K562 (cell line): ENCODE measurements around the gene PRKCE. TPM values are rescaled to one million over a fixed set of nuclear protein-coding genes. Genes with fewer than 3 reads are reported as not detected.

Experiments used
- ATAC-seq: fragments of 200-7000 bp; cut with Tn5 transposase; 3 replicates; pipeline ENCODE4 v1.9.1; 2020; ENCODE audit warnings: moderate library complexity
- BruUV-seq: library from RNA; stranded (reverse); fragments of 400-500 nt; replicated peaks from 2 replicates; lab custom pipeline; 2021; lab: Mats Ljungman, UMichigan
- CTCF ChIA-PET: fragments of 300-600 bp; formaldehyde crosslinking; extraction: SDS; loops from one replicate; lab custom pipeline; 2021; ENCODE audit warnings: low intra/inter-chr PET ratio; lab: Yijun Ruan, JAX
- POLR2A ChIA-PET: fragments of 300-600, 350-650 bp; sonication (Branson Sonifier 250); formaldehyde crosslinking; extraction: SDS; loops from one replicate; lab custom pipeline; 2021; ENCODE audit warnings: antibody characterized with exemption, inconsistent platforms; lab: Yijun Ruan, JAX
- DNase-seq, 4 experiments: peaks; one replicate each; pipeline versions ENCODE4 v3.0.0 to v3.0.0-alpha.2; 2011 to 2018; ENCODE audit warnings: low spot score in 3 of 4, mixed read lengths in 3 of 4; ENCODE audit errors: extremely low read depth in 1 of 4
- FAIRE-seq: peaks from 2 replicates; lab custom pipeline; 2011; peaks lifted over from hg19 to GRCh38; lab: Jason Lieb, UNC
- H2AFZ ChIP-seq: 2 replicates; pipeline ENCODE4 v1.6.0; 2011; ENCODE audit warnings: low read depth, low read length, control low read depth, inconsistent platforms
- H3K27ac ChIP-seq: fragments of 200-600 bp; 3 replicates; pipeline ENCODE4 v1.8.0; 2011; ENCODE audit warnings: low read depth, mild to moderate bottlenecking, control low read depth, inconsistent platforms, low read length, moderate library complexity, mixed read lengths; ENCODE audit errors: extremely low read depth
- H3K27me3 ChIP-seq, 2 experiments: fragments of 300-600 bp in 1 of 2; 2 replicates in 1 of 2; 3 replicates in 1 of 2; pipeline versions ENCODE4 v1.6.0 to v1.8.0; 2011; ENCODE audit warnings: inconsistent platforms in 2 of 2, low read length in 2 of 2, mild to moderate bottlenecking in 1 of 2, mixed read lengths in 1 of 2, moderate library complexity in 1 of 2; ENCODE audit not compliant: control insufficient read depth in 2 of 2, insufficient read depth in 2 of 2
- H3K36me3 ChIP-seq: fragments of 300-600 bp; 3 replicates; pipeline ENCODE4 v1.8.0; 2011; ENCODE audit warnings: mild to moderate bottlenecking, low read length, inconsistent platforms; ENCODE audit not compliant: control insufficient read depth, insufficient read depth
- H3K4me1 ChIP-seq, 2 experiments: fragments of 200-600 bp in 1 of 2; replicated peaks in 1 of 2; 2 replicates in 1 of 2; 3 replicates in 1 of 2; pipeline versions ENCODE4 v1.5.1 to v1.8.0; 2011; ENCODE audit warnings: inconsistent platforms in 2 of 2, low read length in 2 of 2, mild to moderate bottlenecking in 1 of 2, mixed read lengths in 1 of 2, moderate library complexity in 1 of 2; ENCODE audit not compliant: control insufficient read depth in 2 of 2, insufficient read depth in 2 of 2
- H3K4me2 ChIP-seq: 2 replicates; pipeline ENCODE4 v1.6.1; 2011; ENCODE audit warnings: low read length, control low read depth, inconsistent platforms, mixed read lengths; ENCODE audit not compliant: insufficient read depth
- H3K4me3 ChIP-seq: fragments of 200-600 bp; sonication (generic), shearing (Covaris generic); 2 replicates; pipeline ENCODE4 v1.5.1; 2016; ENCODE audit warnings: control low read depth, inconsistent platforms
- H3K79me2 ChIP-seq: fragments of 200-600 bp; 3 replicates; pipeline ENCODE4 v1.8.0; 2011; ENCODE audit warnings: low read length, inconsistent platforms; ENCODE audit not compliant: control insufficient read depth, insufficient read depth
- H3K9ac ChIP-seq, 2 experiments: 2 replicates each; pipeline versions ENCODE4 v1.6.0 to v1.6.1; 2011; ENCODE audit warnings: low read depth in 2 of 2, low read length in 2 of 2, control low read depth in 1 of 2, inconsistent platforms in 1 of 2, mild to moderate bottlenecking in 1 of 2, mixed read lengths in 1 of 2; ENCODE audit not compliant: insufficient read depth in 1 of 2
- H3K9me1 ChIP-seq: one replicate; pipeline ENCODE4 v1.6.0; 2011; ENCODE audit warnings: inconsistent platforms, mild to moderate bottlenecking, low read length, moderate library complexity; ENCODE audit not compliant: control insufficient read depth, insufficient read depth
- H3K9me3 ChIP-seq: replicated peaks from 2 replicates; pipeline ENCODE4 v1.5.1; 2011; ENCODE audit warnings: low read depth, low read length, inconsistent platforms; ENCODE audit not compliant: control insufficient read depth, insufficient read depth
- H4K20me1 ChIP-seq: replicated peaks from 2 replicates; pipeline ENCODE4 v1.6.1; 2011; ENCODE audit warnings: low read length, inconsistent platforms, mixed read lengths; ENCODE audit not compliant: control insufficient read depth, insufficient read depth
- BRF2 ChIP-seq: IDR thresholded peaks from 3 replicates; pipeline ENCODE4 v1.6.1; 2011; ENCODE audit warnings: borderline replicate concordance, mild to moderate bottlenecking; ENCODE audit not compliant: insufficient read length, insufficient read depth
- CEBPB ChIP-seq: fragments of 450-650 bp; IDR thresholded peaks from 2 replicates; pipeline ENCODE4 v1.6.1; 2016; ENCODE audit warnings: missing genetic modification characterization, missing compliant biosample characterization
- CEBPG ChIP-seq, 3 experiments: fragments of 200-800 bp in 1 of 3; sonication (Bioruptor generic) in 1 of 3; sonication (generic) in 1 of 3; formaldehyde crosslinking in 1 of 3; IDR thresholded peaks in 2 of 3; conservative IDR thresholded peaks in 1 of 3; 2 replicates each; pipeline versions ENCODE4 v1.6.1 to v1.8.0; 2016 to 2022; ENCODE audit warnings: missing compliant biosample characterization in 2 of 3, missing genetic modification characterization in 2 of 3, mild to moderate bottlenecking in 1 of 3, missing genetic modification reagents in 1 of 3
- CHAMP1 ChIP-seq: fragments of 450-650 bp; IDR thresholded peaks from 2 replicates; pipeline ENCODE4 v1.6.1; 2016; ENCODE audit warnings: mild to moderate bottlenecking
- NFXL1 ChIP-seq: fragments of 450-650 bp; formaldehyde crosslinking; IDR thresholded peaks from 2 replicates; pipeline ENCODE4 v1.4.0; 2021; ENCODE audit warnings: mild to moderate bottlenecking
- NR4A1 ChIP-seq, 2 experiments: fragments of 250-450 bp in 1 of 2; fragments of 450-650 bp in 1 of 2; sonication (Bioruptor Pico) in 1 of 2; IDR thresholded peaks; 2 replicates each; pipeline versions ENCODE4 v1.4.0 to v1.6.1; 2016 to 2020; ENCODE audit warnings: mild to moderate bottlenecking in 2 of 2, missing compliant biosample characterization in 1 of 2, missing genetic modification characterization in 1 of 2, moderate library complexity in 1 of 2
- THRA ChIP-seq: fragments of 450-650 bp; IDR thresholded peaks from 2 replicates; pipeline ENCODE4 v1.6.1; 2017; ENCODE audit warnings: mild to moderate bottlenecking, moderate library complexity
- ZNF165 ChIP-seq: fragments of 250-450 bp; sonication (Bioruptor Pico); IDR thresholded peaks from 2 replicates; pipeline ENCODE4 v1.4.0; 2020; ENCODE audit warnings: borderline replicate concordance
- ZNF23 ChIP-seq: fragments of 250-450 bp; sonication (Bioruptor Pico); IDR thresholded peaks from 2 replicates; pipeline ENCODE4 v1.4.0; 2020; ENCODE audit warnings: mild to moderate bottlenecking
- WGBS: fragments of 100-300 bp; shearing (Covaris generic); methylation state at CpG from one replicate; pipeline ENCODE4 v1.1.6; 2016; ENCODE audit warnings: low coverage, mixed read lengths; ENCODE audit not compliant: insufficient coverage; ENCODE audit errors: missing lambda C conversion rate; 5-methylcytosine and 5-hydroxymethylcytosine counted together
- in situ Hi-C: fragments of 300-500 bp; cut with MboI; formaldehyde crosslinking; loops from 4 replicates; pipeline ENCODE4 v1.15.0; 2018; ENCODE audit warnings: inconsistent platforms, mixed read lengths
- intact Hi-C: fragments of 100-400 bp; cut with micrococcal nuclease; formaldehyde crosslinking; loops from 2 replicates; pipeline ENCODE4 v1.14.2; 2022
- polyA plus RNA-seq, 8 experiments: library from polyadenylated mRNA; depleted of rRNA in 4 of 8; stranded (reverse) in 5 of 8; unstranded in 3 of 8; fragments of >200 nt; fragmentation: Nextera tagmentation in 2 of 8; fragmentation: Illumina TruSeq in 1 of 8; extraction: Ambion mirVana in 2 of 8; extraction: Trizol in 1 of 8; gene quantifications; 2 replicates each; pipeline versions ENCODE4 v1.2.1 to v1.2.3, GENCODE V29; 2011 to 2014; ENCODE audit warnings: inconsistent platforms in 1 of 8, missing spikeins in 1 of 8
- total RNA-seq, 7 experiments: library from RNA; depleted of rRNA in 6 of 7; stranded (reverse); fragments of >200 nt in 6 of 7; fragmentation: Illumina TruSeq in 2 of 7; extraction: Trizol in 2 of 7; gene quantifications; 2 replicates each; pipeline versions ENCODE4 v1.2.1 to v1.2.3, GENCODE V29; 2011 to 2021; ENCODE audit warnings: low replicate concordance in 1 of 7
- TF ChIP-seq, protein P1 (sequence below): fragments of 200-800 bp; sonication (Bioruptor generic); IDR thresholded peaks from 2 replicates; pipeline ENCODE4 v1.6.1; 2017; ENCODE audit warnings: missing genetic modification characterization, missing compliant biosample characterization

PRKCE gene
- total and polyA plus RNA-seq, 9 of the 15 experiments (the other 6 are each of a cell fraction or from before 2014, with no cell fraction given), result 0.06 to 1.0 (median 0.22) TPM; not detected in 1

GRCh38 chr2:45734952-45735351, 83.5 kb downstream of the PRKCE start:
- no peak overlapping the region for H3K9ac ChIP-seq
- intact Hi-C loops, result no loop called here
- DNase-seq, result no peak
- TF ChIP-seq NFXL1 (no peak), NR4A1 (CRISPR knock-in tag; IDR thresholded peaks at IDR 0.05) (no peak), NR4A1 (tag; IDR thresholded peaks at IDR 0.05) (no peak), ZNF23 (no peak), THRA (no peak), CEBPB (tag) (peak; percentile 20; the same call in 1 of the 2 replicates), ZNF165 (no peak), CEBPG (CRISPR knock-in tag; IDR thresholded peaks at IDR 0.05) (no peak), CEBPG (tag; conservative IDR thresholded peaks at IDR 0.05 in 1 of 2, IDR thresholded peaks at IDR 0.05 in 1 of 2) (0 out of 4 replicates have a peak, but pooled peaks of 1 of the 2 experiments have one; percentile 10), CHAMP1 (no peak), BRF2 (no peak)
- TF ChIP-seq, protein P1, sequence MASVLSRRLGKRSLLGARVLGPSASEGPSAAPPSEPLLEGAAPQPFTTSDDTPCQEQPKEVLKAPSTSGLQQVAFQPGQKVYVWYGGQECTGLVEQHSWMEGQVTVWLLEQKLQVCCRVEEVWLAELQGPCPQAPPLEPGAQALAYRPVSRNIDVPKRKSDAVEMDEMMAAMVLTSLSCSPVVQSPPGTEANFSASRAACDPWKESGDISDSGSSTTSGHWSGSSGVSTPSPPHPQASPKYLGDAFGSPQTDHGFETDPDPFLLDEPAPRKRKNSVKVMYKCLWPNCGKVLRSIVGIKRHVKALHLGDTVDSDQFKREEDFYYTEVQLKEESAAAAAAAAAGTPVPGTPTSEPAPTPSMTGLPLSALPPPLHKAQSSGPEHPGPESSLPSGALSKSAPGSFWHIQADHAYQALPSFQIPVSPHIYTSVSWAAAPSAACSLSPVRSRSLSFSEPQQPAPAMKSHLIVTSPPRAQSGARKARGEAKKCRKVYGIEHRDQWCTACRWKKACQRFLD (CRISPR knock-in tag), result no peak
- TF ChIP-seq, all 486 proteins: peak for 2
- no peak for FAIRE-seq
- Histone ChIP-seq H3K79me2 (no peaks in the 10 kb centered on the region), H4K20me1 (0 out of 2 replicates have a peak, but pooled peaks cover under 1% of the 10 kb centered on the region), H2AFZ (no peak overlapping the region), H3K4me3 (no peak overlapping the region), H3K9me1 (no peaks in the 10 kb centered on the region), H3K27me3 (peaks cover 14 to 49% of the 10 kb centered on the region in 2 experiments; a peak in 4 of 5 replicates), H3K4me2 (no peak overlapping the region), H3K4me1 (no peaks in the 10 kb centered on the region; a peak in 1 of 5 replicates), H3K36me3 (no peaks in the 10 kb centered on the region), H3K27ac (no peak overlapping the region), H3K9me3 (no peaks in the 10 kb centered on the region)
- CTCF ChIA-PET, result no interaction called here
- no peak for ATAC-seq
- no TSS peak for BruUV-seq
- 2% methylated on average over 6 of the region's 6 CpGs for WGBS
- POLR2A ChIA-PET, result interaction anchor here (0.8 kb wide), 1 partner anchor 9 kb away, joined by 3 read pairs; no protein-coding TSS in a partner anchor
- in situ Hi-C loops, result no loop called here
